Choroid plexus epithelial cell (primary cell): Measurements from ENCODE around the gene ASPM.
"Not testable (repeated sequence)": the region's sequence is repeated elsewhere in the genome, so short reads cannot be mapped to it uniquely, and the experiment has no call there.

Experiments
- DNase-seq: peaks from one replicate; pipeline ENCODE4 v3.0.0-alpha.2; 2010; ENCODE audit warnings: low read depth
- H3K4me3 ChIP-seq: 2 replicates; pipeline ENCODE4 v1.5.1; 2011; ENCODE audit warnings: low read depth, mild to moderate bottlenecking, control low read depth, low read length, moderate library complexity
- TF ChIP-seq, protein P1 (sequence below): conservative IDR thresholded peaks from 2 replicates; pipeline ENCODE4 v1.5.1; 2011; ENCODE audit warnings: low read depth, mild to moderate bottlenecking, control low read depth, inconsistent platforms, low read length, moderate library complexity

The ASPM gene

DNA sequence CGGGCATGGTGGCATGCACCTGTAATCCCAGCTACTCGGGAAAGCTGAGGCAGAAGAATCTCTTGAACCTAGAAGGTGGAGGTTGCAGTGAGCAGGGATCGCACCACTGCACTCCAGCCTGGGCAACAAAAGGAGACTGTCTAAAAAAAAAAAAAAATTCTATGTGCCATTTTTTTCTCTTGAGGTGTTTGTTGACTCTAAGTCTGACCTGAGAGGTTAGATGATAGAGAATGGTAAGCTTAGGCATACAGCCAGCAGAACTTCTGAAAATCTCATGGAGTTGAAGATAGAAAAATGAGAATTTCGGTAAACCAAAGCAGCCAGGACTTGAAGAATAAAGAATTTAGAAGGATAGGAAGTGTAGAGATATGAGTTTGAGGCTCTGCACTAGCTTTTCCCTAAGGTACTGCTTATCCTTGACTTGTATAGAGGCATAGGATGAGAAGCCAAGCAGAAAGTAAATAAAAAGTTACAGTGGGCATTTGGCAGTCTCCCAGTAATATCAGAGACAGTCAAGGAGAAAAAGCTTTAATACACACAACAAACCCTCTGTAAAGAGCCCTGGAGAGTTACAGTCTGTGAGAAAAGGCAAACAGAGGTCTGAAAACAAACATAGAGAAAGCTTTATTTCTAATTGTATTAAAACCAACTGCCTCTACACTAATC is 103.7 kb downstream of the ASPM start:
- TF ChIP-seq, protein P1, sequence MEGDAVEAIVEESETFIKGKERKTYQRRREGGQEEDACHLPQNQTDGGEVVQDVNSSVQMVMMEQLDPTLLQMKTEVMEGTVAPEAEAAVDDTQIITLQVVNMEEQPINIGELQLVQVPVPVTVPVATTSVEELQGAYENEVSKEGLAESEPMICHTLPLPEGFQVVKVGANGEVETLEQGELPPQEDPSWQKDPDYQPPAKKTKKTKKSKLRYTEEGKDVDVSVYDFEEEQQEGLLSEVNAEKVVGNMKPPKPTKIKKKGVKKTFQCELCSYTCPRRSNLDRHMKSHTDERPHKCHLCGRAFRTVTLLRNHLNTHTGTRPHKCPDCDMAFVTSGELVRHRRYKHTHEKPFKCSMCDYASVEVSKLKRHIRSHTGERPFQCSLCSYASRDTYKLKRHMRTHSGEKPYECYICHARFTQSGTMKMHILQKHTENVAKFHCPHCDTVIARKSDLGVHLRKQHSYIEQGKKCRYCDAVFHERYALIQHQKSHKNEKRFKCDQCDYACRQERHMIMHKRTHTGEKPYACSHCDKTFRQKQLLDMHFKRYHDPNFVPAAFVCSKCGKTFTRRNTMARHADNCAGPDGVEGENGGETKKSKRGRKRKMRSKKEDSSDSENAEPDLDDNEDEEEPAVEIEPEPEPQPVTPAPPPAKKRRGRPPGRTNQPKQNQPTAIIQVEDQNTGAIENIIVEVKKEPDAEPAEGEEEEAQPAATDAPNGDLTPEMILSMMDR, result no peak
- no peak overlapping the region for H3K4me3 ChIP-seq
- no peak for DNase-seq

DNA sequence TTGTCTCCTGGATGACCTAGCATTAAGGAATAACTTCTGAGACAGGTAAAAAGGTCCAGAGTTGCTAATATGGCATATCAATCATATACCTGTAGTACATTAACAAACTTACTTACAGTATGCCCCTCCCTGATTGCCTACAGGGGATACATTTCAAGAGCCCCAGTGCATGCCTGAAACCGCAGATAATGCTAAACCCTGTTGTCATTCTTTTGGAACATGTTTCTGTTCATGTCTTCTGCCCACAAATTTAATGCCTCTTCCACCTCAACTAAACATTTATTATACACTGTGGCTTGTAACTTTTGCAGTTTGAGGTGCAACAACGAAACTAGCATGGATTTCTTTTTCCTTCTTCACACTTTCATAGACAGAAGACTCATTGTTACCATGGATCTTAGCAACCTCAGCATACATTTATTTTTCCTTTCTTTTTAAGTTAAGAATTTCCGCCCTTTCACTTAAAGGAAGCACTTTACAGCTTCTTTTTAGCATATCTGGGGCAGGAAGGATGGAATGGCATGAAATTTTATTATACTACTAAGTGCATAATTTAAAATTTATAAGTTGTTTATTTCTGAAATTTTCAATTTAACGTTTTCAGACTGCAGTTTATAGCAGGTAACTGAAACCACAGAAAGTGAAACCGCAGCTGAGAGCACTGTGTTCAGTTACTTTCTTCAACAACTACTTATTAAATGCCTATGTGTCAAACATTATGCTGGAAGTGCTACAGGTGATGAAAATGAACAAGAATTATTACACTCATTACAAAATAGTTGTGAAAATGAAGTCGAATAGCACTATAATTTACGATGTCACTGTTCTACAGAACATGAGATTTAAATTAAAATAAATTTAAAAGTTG is 104.7 kb downstream of the ASPM start:
- no peak overlapping the region for H3K4me3 ChIP-seq
- no peak for DNase-seq
- TF ChIP-seq, protein P1, result no peak

DNA sequence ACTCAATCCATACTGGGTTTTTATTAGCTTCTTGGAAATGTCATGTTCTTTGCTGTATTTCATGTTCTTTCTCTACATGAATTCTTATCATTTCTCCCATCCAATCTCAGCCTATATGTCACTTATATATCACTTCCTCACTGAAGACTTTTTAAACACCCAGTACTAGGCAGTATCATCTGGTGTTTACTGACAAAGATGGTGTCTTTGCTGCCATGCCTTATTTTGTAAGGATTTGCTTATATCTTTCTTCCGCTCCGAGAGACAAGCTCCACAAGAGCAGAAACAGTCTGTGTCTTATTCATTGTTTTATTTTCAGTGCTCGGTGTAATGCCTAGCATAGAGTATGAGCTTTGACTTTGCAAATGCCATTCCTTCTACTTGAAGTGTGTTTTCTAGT is 109.6 kb downstream of the ASPM start:
- TF ChIP-seq, protein P1, result no peak
- H3K4me3 ChIP-seq, result no peak overlapping the region
- no peak for DNase-seq

DNA sequence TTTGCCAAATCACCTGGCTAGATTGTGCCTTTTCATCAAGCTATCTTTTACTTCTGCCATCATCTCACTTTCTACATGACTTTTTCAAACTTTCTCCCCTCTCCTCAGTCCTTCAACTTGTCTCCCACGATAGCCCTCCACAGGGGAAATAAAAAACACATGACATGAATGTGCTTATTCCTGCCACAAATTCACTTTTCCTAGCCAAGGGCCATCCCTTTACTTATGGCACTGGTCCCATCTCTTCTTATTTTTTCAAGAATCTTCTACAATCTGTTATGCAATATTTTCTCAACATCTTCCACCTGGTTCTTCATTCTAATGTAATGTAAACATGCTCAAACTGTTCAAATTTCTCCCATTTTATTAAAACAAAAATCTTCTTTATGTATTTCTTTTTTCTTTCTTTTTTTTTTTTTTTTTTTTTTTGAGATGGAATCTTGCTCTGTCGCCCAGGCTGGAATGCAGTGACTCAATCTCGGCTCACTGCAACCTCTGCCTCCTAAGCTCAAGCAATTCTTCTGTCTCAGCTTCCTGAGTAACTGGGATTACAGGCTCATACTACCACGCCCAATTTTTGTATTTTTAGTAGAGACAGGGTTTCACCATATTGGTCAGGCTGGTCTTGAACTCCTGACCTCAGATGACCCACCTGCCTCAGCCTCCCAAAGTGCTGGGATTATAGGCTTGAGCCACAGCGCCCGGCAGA is 111.7 kb downstream of the ASPM start:
- DNase-seq, result peak; percentile 65
- not testable (repeated sequence) for H3K4me3 ChIP-seq
